Forelimb muscle (tissue), 1 donor: ENCODE results near the gene CCDC195. TPM values are rescaled to one million over a fixed set of nuclear protein-coding genes. Genes with fewer than 3 reads are reported as not detected.
"Not testable (repeated sequence)": the region's sequence is repeated elsewhere in the genome, so short reads cannot be mapped to it uniquely, and the experiment has no call there.

Experiments used
- DNase-seq: peaks from one replicate; pipeline ENCODE4 v3.0.0-alpha.2; 2013; ENCODE audit warnings: low read depth
- polyA plus RNA-seq: library from polyadenylated mRNA; unstranded; fragments of 120-200 nt; gene quantifications from one replicate; pipeline ENCODE4 v1.2.1, GENCODE V29; 2013; ENCODE audit not compliant: insufficient read length

Gene CCDC195
- polyA plus RNA-seq, 1 donor, result 0.39 TPM

DNA sequence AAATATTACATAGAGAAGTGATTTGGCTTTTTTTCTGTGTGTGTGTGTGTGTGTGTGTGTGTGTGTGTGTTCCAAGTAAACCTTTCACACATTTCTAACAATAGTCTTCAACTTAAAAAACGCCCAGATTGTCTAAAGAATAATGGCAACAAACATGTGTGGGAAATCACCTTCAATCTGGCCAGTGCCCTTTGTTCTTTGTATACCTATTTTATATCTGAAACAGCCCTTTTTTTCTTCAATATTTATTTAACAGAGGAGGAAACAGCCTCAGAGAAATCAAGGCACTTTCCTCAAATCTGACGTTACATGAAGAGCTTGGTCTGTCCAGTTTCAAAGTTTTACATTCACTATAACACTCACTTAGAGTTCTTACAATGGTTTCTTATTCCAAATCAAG, 25.3 kb downstream of the CCDC195 start:
- DNase-seq, result no peak

DNA sequence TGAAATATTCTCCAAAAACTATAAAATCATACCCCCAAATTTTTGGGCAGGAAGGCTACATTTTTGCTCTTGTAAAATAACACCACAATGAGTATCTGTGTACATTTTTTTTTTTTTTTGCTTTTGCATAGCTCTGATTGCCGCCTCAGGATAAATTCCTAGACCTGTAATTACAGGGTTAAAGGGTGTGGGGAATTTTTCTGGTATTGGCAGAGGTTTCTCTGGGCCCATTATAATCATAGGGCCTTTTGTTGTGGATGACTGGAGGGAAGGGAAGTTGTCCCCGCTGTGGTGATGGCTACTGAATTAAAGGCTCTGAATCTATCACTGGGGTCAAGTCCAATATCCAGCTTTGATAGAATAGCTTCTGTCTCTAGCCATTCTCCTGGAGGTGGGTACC, 26.6 kb downstream of the CCDC195 start:
- DNase-seq, result no peak

DNA sequence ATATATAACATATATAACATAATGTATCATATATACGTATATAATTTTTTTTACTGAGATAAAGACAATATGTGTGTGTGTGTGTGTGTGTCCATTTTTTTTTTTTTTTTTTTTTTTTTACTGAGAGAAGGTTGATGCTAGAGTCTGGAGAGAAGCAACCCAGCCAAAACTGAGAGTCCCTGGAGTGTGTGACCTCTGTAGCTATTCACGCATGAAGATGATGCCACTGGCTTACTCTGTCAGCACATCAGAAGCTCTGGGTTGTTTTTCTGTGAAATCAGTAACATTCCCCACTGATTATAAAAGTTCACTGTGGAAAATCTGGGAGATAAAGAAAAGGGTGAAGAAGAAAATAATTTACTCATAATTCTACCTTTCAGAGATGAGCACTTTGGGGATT, 27.2 kb downstream of the CCDC195 start:
- DNase-seq, result no peak

DNA sequence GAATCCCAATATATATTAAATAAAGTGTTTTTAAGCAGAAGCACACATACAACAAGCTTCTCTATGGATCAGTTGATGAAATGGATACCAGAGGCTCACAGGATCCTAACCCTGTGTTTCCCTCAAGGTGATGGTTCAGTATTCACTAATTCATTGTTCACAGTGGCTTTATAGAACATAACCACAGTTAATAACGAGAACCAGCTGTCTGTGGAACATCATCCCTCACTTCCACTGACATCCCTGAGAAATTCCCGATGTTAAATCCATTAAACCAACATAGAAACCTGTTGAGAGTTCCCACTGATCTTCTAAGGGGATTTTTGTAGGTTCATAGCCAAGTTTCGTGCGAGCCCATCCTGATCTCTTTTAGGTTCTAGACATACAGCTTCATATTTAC, 29.0 kb downstream of the CCDC195 start:
- DNase-seq, result no peak

DNA sequence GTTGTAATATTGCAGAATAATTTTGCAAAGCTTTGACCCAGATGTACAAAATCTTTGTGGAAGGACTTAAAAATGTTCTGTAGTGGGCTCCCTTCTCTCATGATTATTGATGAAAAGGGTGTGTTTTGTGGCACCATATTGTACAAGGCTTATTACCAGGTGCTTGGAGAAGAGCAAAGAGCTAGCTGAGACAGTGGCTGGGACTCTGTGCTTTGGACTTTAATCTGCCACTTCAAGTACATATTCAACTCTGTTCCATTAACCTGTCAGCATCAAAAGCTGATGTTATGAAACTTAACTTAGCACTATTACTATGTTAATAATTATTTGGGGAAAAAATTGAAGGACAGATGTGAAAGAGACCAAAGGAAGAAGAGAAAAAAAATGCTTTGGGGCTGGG, 31.0 kb downstream of the CCDC195 start:
- DNase-seq, result no peak

DNA sequence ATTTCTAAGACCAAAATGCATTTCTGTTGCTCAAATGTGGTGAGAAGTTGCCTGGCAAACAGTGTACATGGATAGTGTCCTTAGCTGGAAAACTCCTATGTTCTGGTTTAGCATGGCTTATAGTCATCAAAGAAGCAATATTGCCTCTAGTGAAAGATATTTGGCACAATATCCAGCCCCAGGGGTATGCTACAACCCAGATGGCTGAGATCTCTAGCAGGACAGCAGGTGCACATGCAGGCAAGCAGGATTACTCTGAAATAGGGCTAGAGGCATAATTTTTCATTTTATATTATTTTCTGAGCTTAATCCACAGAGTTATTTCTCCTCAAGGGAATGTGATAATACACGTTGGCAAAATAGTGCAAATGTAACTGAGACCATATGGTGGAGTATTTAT, 34.0 kb downstream of the CCDC195 start:
- DNase-seq, result no peak

DNA sequence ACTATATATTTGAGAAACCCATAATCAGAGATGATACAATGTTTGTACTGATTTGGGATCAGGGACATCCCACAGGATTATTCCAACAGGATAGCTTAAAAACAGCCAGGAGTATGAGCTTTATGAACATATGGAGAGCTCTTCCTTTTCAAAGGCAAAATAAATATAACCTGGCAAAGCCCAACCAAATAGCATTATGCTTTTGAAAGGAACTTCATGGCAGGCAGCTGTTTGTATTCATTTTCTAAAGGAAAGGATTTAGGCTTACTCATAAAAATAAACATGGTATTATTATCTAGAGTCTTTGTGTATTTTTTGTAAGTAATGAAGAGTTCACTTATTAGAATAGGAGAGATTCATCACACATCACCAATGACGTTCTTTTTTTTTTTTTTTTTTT, 44.4 kb downstream of the CCDC195 start:
- DNase-seq, result no peak

DNA sequence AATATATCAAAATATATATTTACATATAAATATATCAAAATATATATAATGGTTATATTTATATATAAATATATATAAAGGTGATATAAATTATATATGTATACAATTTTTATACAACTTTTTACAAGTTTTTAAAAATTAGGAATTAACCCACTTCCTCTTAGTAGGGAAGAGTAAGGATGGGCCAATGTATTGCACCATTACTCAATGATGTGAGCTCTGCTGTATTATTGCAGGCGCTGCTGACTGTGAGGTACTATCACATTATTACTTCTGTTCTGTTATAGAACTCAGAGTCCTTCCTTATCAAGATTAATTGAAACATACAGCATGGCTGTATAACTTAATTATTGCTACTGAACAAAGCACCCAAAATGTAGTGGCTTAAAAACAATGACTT, 46.0 kb downstream of the CCDC195 start:
- no peak for DNase-seq

DNA sequence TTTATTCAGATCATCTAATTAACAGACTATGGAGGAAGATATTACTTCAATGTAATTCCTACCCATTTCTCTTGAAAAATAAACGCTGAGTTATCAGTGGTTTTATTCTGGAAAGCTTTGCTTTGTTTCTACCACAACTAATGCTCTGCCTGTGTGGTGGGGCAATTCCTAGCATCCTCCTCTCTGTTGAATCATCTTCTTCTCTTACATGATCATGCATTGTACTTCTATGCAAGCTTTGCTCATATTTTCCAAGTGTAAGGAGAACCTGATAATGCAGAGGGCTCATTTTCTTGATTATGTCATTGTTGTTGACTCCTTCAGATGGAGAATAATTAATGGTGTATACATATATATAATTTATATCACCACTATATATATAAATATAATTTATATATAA, 46.7 kb downstream of the CCDC195 start:
- no peak for DNase-seq

DNA sequence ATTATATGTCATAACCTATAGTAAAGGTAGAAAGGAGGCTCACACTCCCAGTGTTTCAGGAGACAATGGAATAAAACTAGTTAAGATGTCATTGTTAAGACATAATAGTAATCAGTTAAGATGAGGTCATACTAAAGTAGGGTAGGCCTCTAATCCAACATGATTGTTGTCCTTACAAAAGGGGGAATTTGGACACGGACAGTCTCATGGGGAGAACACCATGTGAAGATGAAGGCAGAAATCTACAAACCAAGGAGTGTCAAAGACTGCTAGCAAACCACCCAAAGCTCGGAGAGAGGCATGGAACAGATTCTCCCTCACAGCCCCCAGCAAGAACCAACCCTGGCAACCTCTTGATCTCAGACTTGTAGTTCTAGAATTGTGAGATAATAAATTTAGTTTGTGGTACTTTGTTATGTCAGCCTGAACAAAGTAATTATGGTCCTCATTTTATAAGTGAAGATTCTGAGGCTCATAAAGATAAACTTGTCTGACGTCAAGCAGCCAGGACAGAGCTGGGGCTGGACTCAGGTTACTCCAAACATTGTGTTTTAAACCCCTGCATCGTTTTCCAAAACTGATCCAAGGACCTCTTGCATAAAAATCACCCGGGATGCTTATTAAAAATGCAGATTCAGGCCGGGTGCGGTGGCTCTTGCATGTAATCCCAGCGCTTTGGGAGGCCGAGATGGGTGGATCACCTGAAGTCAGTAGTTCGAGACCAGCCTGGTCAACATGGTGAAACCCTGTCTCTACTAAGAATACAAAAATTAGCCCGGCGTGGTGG, 47.8 kb downstream of the CCDC195 start:
- DNase-seq, result no peak

DNA sequence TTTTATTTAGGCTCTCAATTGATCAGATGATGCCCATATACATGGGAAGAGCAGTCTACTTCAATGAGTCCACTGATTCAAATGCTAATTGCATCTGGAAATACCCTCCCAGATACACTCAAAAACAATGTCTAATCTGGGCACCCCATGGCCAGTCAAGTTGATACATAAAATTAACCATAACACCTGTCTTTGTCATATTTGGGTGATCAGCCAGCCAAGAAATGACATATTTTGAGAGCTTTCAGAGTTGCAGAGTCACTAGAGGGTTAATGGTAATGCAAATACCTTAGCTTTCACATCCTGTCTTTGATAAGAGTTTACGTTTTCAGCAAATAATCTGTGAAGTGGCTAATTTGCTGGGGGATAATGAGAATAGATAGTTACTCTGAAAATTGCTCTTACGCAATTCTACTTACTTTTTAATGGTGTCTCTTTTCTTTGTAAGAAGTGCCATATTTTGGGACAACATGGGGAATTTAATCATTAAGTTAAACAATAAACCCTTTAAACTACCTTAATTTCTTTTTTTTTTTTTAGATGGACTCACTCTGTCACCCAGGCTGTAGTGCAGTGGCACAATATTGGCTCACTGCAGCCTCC, 49.1 kb downstream of the CCDC195 start:
- no peak for DNase-seq

DNA sequence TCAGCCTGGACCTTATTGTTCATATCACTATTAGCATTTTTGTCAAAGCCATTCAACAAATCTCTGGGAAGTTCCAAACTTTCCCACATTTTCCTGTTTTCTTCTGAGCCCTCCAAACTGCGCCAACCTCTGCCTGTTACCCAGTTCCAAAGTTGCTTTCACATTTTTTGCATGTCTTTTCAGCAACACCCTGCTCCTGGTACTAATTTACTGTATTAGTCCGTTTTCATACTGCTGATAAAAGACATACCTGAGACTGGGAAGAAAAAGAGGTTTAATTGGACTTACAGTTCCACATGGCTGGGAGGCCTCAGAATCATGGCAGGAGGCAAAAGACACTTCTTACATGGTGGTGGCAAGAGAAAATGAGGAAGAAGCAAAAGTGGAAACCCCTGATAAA, 52.8 kb downstream of the CCDC195 start:
- DNase-seq, result not testable (repeated sequence)

DNA sequence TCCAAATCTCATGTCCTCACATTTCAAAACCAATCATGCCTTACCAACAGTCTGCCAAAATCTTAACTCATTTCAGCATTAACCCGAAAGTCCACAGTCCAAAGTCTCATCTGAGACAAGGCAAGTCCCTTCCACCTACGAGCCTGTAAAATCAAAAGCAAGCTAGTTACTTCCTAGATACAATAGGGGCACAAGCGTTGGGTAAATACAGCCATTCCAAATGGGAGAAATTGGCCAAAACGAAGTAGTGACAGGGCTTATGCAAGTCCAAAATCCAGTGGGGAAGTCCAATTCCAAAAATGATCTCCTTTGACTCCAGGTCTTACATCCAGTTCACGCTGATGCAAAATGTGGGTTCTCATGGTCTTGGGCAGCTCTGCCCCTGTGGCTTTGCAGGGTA, 54.5 kb downstream of the CCDC195 start:
- not testable (repeated sequence) for DNase-seq

DNA sequence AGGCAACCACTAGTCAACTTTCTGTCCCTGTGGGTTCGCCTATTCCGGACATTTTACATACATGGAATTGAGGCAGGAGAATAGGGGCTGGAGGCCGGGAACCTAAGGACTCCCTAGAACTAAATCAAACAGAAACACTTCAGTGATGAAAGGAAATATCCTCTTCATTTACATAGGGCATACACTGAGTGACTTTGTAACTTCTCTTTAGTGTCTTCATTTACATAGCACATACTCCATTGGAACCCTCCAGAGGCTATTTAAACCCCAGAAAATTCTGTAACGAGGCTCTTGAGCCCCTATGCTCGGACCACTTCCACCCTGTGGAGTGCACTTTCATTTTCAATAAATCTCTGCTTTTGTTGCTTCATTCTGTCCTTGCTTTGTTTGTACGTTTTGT, 56.5 kb downstream of the CCDC195 start:
- DNase-seq, result no peak

DNA sequence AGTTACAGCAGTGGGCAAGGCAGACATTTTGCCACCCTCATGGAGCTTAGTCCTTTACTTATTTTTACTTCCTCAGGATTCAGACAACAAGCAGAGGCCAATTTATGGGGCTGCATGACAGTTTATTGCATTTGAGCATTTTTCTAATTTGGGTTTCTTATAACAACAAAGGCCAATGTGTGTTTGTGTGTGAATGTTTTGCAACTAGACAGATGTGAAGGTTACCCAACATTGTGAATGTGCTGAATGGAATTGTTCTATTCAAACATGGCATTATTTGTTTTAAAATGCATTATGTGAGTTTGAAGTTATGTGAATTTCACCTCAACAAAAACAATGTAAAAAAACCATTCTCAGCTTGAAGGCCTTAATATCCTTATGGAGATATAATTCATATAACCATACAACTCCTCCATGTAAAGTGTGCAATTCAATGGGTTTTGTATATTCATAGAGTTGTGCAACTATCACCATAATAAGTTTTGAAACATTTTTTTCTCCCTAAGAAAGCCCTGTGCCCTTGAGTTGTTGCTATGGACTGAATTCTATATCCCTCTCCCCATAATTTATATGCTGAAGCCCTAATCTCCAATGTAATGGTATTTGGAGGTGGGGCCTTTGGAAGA, 57.3 kb downstream of the CCDC195 start:
- DNase-seq, result no peak

DNA sequence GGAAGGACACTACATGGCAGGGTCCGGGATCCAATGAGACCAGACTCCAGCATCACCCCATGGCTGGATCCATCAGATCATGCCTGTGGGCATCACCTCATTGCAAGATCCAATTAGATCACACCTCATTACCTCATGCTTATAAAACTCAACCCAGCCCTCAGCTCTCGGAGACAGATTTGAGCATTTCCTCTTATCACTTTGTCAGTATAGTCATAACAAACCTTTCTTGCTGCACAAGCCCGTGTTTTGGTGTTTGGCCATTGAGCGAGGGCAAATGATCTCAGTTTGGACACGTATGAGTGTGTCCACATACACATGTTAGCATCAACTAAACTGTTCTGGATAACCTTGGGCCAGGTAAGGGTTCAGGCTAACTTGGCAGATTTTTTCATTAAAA, 58.8 kb downstream of the CCDC195 start:
- DNase-seq, result no peak

DNA sequence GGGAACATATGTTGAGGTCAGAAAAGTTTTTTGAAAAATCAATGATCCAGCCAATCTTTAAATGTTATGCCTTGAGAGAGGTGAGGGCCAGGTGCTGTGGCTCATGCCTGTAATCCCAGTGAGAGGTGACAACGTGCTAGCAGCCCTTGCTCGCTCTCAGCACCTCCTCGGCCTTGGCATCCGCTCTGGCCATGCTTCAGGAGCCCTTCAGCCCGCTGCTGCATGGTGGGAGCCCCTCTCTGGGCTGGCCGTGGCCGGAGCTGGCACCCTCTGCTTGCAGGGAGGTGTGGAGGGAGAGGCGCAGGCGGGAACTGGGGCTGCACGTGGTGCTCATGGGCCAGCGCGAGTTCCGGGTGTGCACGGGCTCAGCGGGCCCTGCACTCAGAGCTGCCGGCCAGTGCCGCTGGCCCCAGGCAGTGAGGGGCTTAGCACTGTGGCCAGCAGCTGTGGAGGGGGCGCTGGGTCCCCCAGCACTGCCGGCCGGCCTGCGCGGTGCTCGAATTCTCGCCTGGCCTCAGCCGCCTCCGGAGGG, 61.1 kb downstream of the CCDC195 start:
- DNase-seq, result no peak

Other genes starting within 250 kb of the CCDC195 start
- gene CUL3, start 131.0 kb downstream of the CCDC195 start, polyA plus RNA-seq, result 73.9 TPM